GM23338 (cell line): Measurements from ENCODE around the gene TOP1.

ENCODE experiments used
- CREB1 ChIP-seq: fragments of 250-450 bp; sonication (Bioruptor Pico); IDR thresholded peaks from 2 replicates; pipeline ENCODE4 v1.5.0; 2020; ENCODE audit warnings: low read depth, mild to moderate bottlenecking, moderate library complexity
- CTCF ChIP-seq, 2 experiments: fragments of 200-600 bp in 1 of 2; sonication (generic) in 1 of 2; conservative IDR thresholded peaks; 2 replicates each; pipeline versions ENCODE4 v1.5.1 to v1.6.1; 2016 to 2017; ENCODE audit warnings: antibody characterized with exemption in 2 of 2, low read depth in 2 of 2, mild to moderate bottlenecking in 2 of 2, moderate library complexity in 1 of 2
- ETS1 ChIP-seq: IDR thresholded peaks from 2 replicates; pipeline ENCODE4 v1.6.1; 2016; ENCODE audit warnings: antibody characterized with exemption
- EZH2 ChIP-seq: fragments of 200-600 bp; sonication (generic); IDR thresholded peaks from one replicate; pipeline ENCODE4 v1.8.0; 2017; ENCODE audit warnings: antibody characterized with exemption, mild to moderate bottlenecking, low read depth; ENCODE audit not compliant: unreplicated experiment
- EZH2phosphoT487 ChIP-seq: fragments of 200-600 bp; sonication (generic); IDR thresholded peaks from one replicate; pipeline ENCODE4 v1.8.1; 2018; ENCODE audit warnings: antibody characterized with exemption; ENCODE audit not compliant: unreplicated experiment
- JUNB ChIP-seq: IDR thresholded peaks from one replicate; pipeline ENCODE4 v1.6.1; 2016; ENCODE audit warnings: antibody characterized with exemption; ENCODE audit not compliant: unreplicated experiment
- NANOG ChIP-seq: IDR thresholded peaks from 2 replicates; pipeline ENCODE4 v1.6.1; 2016; ENCODE audit warnings: antibody characterized with exemption, borderline replicate concordance
- POLR2AphosphoS5 ChIP-seq: IDR thresholded peaks from 2 replicates; pipeline ENCODE4 v1.6.1; 2016; ENCODE audit warnings: antibody characterized with exemption, low read depth
- REST ChIP-seq: IDR thresholded peaks from one replicate; pipeline ENCODE4 v1.6.1; 2018; ENCODE audit warnings: antibody characterized with exemption; ENCODE audit not compliant: unreplicated experiment
- STAT1 ChIP-seq: IDR thresholded peaks from one replicate; pipeline ENCODE4 v1.6.1; 2016; ENCODE audit warnings: antibody characterized with exemption; ENCODE audit not compliant: unreplicated experiment
- ZNF331 ChIP-seq: fragments of 250-450 bp; sonication (Bioruptor Pico); IDR thresholded peaks from 2 replicates; pipeline ENCODE4 v1.5.0; 2020; ENCODE audit warnings: low read depth, mild to moderate bottlenecking, moderate library complexity

GRCh38 chr20:41147767-41148191, 119.2 kb downstream of the TOP1 start:
- TF ChIP-seq POLR2AphosphoS5 (no peak), EZH2 (no peak), CTCF (conservative IDR thresholded peaks at IDR 0.05; ENCODE audit: low read depth in 2 of 2) (no peak), JUNB (no peak), EZH2phosphoT487 (no peak), ETS1 (no peak), CREB1 (CRISPR knock-in tag) (no peak), REST (no peak), ZNF331 (CRISPR knock-in tag) (no peak), STAT1 (no peak), NANOG (no peak)
